HepG2 (cell line): Measurements from ENCODE around the gene MAP1LC3A. TPM values are rescaled to one million over a fixed set of nuclear protein-coding genes. Genes with fewer than 3 reads are reported as not detected.

ENCODE experiments used
- BHLHE40 ChIP-seq: IDR thresholded peaks from 2 replicates; pipeline ENCODE4 v1.6.1; 2011; ENCODE audit warnings: low read length, improper control_type of control experiment
- CHD2 ChIP-seq: IDR thresholded peaks from 2 replicates; pipeline ENCODE4 v1.6.1; 2011; ENCODE audit warnings: low read depth, low read length, improper control_type of control experiment
- HIVEP1 ChIP-seq: sonication (generic); formaldehyde crosslinking; IDR thresholded peaks from 2 replicates; pipeline ENCODE4 v1.4.0; 2020; ENCODE audit warnings: mild to moderate bottlenecking, missing genetic modification reagents
- NFE2 ChIP-seq: sonication (generic); formaldehyde crosslinking; IDR thresholded peaks from 2 replicates; pipeline ENCODE4 v1.4.0; 2020; ENCODE audit warnings: missing genetic modification reagents
- SOX6 ChIP-seq, 2 experiments: fragments of 450-650 bp in 1 of 2; sonication (generic) in 1 of 2; formaldehyde crosslinking in 1 of 2; IDR thresholded peaks; 2 replicates each; pipeline versions ENCODE4 v1.4.0 to v1.6.1; 2017 to 2020; ENCODE audit warnings: antibody characterized with exemption in 1 of 2, mild to moderate bottlenecking in 1 of 2, missing genetic modification reagents in 1 of 2
- TAF15 ChIP-seq: fragments of 200-400 bp; formaldehyde crosslinking; IDR thresholded peaks from one replicate; pipeline ENCODE4 v1.6.1; 2018; ENCODE audit warnings: mild to moderate bottlenecking, low read depth, low read length; ENCODE audit not compliant: poor library complexity, severe bottlenecking
- U2AF1 ChIP-seq: fragments of 200-400 bp; formaldehyde crosslinking; optimal IDR thresholded peaks from 2 replicates; pipeline ENCODE3; 2017; ENCODE audit warnings: mild to moderate bottlenecking, low read depth, low read length
- ZFY ChIP-seq: sonication (generic); formaldehyde crosslinking; IDR thresholded peaks from 2 replicates; pipeline ENCODE4 v1.4.0; 2020; ENCODE audit warnings: missing genetic modification reagents
- ZNF318 ChIP-seq: sonication (generic); formaldehyde crosslinking; IDR thresholded peaks from 2 replicates; pipeline ENCODE4 v1.4.0; 2020; ENCODE audit warnings: mild to moderate bottlenecking, missing genetic modification reagents
- ZNF546 ChIP-seq: sonication (generic); formaldehyde crosslinking; conservative IDR thresholded peaks from 2 replicates; pipeline ENCODE4 v1.8.1; 2023; ENCODE audit warnings: mild to moderate bottlenecking, missing genetic modification reagents
- ZNF878 ChIP-seq: sonication (generic); formaldehyde crosslinking; IDR thresholded peaks from 2 replicates; pipeline ENCODE4 v1.8.1; 2023; ENCODE audit warnings: mild to moderate bottlenecking, missing genetic modification reagents, moderate library complexity
- polyA plus RNA-seq, 8 experiments: library from polyadenylated mRNA; depleted of rRNA in 3 of 8; stranded (reverse) in 7 of 8; unstranded in 1 of 8; fragments of >200 nt; fragmentation: Illumina TruSeq in 4 of 8; extraction: Trizol in 4 of 8; gene quantifications; 2 replicates each; pipeline versions ENCODE4 v1.2.1 to v1.2.3, GENCODE V29; 2011 to 2016; ENCODE audit warnings: low read depth in 4 of 8, missing spikeins in 1 of 8, mixed read lengths in 1 of 8; ENCODE audit not compliant: insufficient read depth in 1 of 8
- total RNA-seq, 5 experiments: library from RNA; depleted of rRNA; stranded (reverse); fragments of >200 nt; fragmentation: Illumina TruSeq; extraction: Trizol; gene quantifications; 2 replicates each; pipeline ENCODE4 v1.2.3, GENCODE V29; 2016; ENCODE audit warnings: low read depth in 1 of 5
- TF ChIP-seq, protein P1 (sequence below): sonication (generic); formaldehyde crosslinking; IDR thresholded peaks from 2 replicates; pipeline ENCODE4 v1.4.0; 2020; ENCODE audit warnings: mild to moderate bottlenecking, missing genetic modification reagents
- TF ChIP-seq, protein P2 (sequence below), 2 experiments: IDR thresholded peaks; 2 replicates each; pipeline ENCODE4 v1.6.1; 2011 to 2012; ENCODE audit warnings: low read length in 2 of 2, borderline replicate concordance in 1 of 2, low read depth in 1 of 2, mild to moderate bottlenecking in 1 of 2, moderate library complexity in 1 of 2

The MAP1LC3A gene
- total and polyA plus RNA-seq, 2 of the 13 experiments (the other 11 are each of a cell fraction or from before 2014, with no cell fraction given), result not detected

DNA sequence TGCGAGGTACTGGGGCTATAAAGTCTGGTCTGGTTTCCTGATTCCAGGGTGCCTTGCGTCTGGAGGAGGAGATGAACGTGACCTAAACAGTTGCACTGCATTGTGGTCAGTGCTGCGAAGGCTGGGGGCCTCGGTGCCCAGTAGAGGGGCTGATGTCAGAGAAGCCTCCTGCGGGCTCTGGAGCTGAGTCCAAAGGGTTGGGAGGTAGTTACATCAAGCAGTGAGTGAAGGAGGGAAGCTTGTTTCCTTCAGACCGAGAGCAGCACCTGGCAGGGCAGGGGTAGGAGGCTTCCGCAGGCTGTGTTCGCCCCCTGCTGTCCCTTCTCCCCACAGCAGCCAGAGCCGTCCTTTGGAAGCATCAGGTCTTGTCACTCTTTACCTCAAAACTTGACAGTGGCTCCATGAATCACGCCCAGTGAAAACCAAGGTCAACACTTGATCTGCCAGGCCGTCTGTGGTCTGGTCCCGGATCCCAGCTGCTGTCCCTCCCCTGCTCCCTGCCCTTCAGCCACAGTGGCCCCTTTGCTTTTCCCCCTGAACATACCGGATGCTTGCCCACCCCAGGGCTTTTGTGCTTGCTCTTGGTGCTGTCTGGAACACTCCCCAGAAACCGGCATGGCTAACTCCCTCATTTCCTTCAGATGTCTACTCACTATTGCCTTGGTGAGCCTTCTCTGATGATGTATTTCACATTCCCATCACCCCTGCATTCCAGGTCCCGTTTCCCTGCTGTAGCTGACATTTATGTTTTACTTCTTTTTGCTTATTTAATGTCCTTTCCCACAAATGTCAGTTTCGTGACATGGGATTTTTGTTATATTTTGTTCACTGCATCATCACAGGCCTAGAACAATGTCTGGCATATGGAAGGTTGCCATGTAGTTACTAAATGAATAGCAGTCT, 35.3 kb upstream of the MAP1LC3A start (continued):
- TF ChIP-seq CHD2, result no peak; the same call in 1 of the 2 replicates
- no peak for TF ChIP-seq NFE2 (CRISPR knock-in tag)
- TF ChIP-seq ZNF318, result 0 out of 2 replicates have a peak, but pooled peaks have one; percentile 0
- TF ChIP-seq U2AF1, result peak; percentile 31
- TF ChIP-seq TAF15, result no peak
- TF ChIP-seq, protein P1, sequence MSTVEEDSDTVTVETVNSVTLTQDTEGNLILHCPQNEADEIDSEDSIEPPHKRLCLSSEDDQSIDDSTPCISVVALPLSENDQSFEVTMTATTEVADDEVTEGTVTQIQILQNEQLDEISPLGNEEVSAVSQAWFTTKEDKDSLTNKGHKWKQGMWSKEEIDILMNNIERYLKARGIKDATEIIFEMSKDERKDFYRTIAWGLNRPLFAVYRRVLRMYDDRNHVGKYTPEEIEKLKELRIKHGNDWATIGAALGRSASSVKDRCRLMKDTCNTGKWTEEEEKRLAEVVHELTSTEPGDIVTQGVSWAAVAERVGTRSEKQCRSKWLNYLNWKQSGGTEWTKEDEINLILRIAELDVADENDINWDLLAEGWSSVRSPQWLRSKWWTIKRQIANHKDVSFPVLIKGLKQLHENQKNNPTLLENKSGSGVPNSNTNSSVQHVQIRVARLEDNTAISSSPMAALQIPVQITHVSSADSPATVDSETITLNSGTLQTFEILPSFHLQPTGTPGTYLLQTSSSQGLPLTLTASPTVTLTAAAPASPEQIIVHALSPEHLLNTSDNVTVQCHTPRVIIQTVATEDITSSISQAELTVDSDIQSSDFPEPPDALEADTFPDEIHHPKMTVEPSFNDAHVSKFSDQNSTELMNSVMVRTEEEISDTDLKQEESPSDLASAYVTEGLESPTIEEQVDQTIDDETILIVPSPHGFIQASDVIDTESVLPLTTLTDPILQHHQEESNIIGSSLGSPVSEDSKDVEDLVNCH (CRISPR knock-in tag), result no peak
- peak; percentile 78 for TF ChIP-seq HIVEP1
- TF ChIP-seq ZNF546 (CRISPR knock-in tag), result no peak
- peak; percentile 58 for TF ChIP-seq BHLHE40
- TF ChIP-seq SOX6 (IDR thresholded peaks at IDR 0.05), result no peak
- peak; percentile 73 for TF ChIP-seq SOX6 (CRISPR knock-in tag; IDR thresholded peaks at IDR 0.05)
- TF ChIP-seq ZFY, result no peak
- no peak; the same call in 1 of the 2 replicates for TF ChIP-seq ZNF878 (CRISPR knock-in tag)
- TF ChIP-seq, protein P2, sequence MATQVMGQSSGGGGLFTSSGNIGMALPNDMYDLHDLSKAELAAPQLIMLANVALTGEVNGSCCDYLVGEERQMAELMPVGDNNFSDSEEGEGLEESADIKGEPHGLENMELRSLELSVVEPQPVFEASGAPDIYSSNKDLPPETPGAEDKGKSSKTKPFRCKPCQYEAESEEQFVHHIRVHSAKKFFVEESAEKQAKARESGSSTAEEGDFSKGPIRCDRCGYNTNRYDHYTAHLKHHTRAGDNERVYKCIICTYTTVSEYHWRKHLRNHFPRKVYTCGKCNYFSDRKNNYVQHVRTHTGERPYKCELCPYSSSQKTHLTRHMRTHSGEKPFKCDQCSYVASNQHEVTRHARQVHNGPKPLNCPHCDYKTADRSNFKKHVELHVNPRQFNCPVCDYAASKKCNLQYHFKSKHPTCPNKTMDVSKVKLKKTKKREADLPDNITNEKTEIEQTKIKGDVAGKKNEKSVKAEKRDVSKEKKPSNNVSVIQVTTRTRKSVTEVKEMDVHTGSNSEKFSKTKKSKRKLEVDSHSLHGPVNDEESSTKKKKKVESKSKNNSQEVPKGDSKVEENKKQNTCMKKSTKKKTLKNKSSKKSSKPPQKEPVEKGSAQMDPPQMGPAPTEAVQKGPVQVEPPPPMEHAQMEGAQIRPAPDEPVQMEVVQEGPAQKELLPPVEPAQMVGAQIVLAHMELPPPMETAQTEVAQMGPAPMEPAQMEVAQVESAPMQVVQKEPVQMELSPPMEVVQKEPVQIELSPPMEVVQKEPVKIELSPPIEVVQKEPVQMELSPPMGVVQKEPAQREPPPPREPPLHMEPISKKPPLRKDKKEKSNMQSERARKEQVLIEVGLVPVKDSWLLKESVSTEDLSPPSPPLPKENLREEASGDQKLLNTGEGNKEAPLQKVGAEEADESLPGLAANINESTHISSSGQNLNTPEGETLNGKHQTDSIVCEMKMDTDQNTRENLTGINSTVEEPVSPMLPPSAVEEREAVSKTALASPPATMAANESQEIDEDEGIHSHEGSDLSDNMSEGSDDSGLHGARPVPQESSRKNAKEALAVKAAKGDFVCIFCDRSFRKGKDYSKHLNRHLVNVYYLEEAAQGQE (IDR thresholded peaks at IDR 0.05; ENCODE audit: borderline replicate concordance in 1 of 2, low read depth in 1 of 2, low read length in 2 of 2), result no peak
